ENCODE measurements around the gene CD63.

Gene CD63

DNA sequence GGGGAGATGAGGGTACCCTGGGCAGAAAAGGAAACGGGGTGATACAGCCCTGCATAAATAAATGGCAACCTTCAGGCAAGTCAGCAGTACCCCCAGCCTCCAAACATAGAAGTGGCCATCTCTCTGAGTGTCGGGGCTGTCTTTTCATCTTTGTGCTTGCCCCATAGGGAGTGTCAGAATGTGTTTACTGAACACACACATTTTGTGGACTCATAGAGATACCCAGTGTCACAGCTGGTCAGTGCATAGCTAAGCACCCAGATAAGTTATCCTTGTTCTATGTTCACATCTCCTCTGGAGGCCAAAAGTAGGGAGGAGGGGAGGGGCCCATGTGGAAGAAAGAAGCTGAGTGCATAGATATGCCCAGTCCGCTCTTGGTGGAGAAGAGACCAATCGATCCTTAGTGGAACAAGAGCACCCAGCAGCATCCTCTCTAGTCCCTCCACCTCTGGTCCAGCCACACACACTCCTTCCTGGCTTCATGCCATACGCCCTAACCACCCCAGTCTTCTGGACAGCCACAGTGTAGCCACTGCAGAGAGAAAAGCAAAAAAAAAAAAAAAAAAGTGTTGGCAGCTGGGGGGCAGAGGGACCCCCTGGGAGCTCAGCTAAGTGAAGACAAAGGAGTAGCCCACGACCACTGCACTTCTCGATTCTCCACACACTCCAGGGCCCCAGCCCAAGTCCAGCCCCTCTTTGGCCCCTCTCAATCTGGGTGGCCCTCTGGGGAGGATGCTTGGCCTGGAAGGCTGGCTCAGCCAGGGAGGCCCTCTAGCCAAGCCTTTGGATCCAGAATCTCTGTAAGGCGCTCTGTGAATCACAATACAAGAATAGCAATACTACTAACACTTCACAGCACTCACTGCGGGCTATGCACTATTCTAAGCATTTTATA lies 23.7 kb downstream of the CD63 start:
- TF ChIP-seq, protein P1, sequence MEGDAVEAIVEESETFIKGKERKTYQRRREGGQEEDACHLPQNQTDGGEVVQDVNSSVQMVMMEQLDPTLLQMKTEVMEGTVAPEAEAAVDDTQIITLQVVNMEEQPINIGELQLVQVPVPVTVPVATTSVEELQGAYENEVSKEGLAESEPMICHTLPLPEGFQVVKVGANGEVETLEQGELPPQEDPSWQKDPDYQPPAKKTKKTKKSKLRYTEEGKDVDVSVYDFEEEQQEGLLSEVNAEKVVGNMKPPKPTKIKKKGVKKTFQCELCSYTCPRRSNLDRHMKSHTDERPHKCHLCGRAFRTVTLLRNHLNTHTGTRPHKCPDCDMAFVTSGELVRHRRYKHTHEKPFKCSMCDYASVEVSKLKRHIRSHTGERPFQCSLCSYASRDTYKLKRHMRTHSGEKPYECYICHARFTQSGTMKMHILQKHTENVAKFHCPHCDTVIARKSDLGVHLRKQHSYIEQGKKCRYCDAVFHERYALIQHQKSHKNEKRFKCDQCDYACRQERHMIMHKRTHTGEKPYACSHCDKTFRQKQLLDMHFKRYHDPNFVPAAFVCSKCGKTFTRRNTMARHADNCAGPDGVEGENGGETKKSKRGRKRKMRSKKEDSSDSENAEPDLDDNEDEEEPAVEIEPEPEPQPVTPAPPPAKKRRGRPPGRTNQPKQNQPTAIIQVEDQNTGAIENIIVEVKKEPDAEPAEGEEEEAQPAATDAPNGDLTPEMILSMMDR (IDR thresholded peaks at IDR 0.05; ENCODE audit: poor library complexity, severe bottlenecking), result no peak
- ATAC-seq (ENCODE audit: low read depth), result no peak
- no peak overlapping the region for H3K27ac ChIP-seq (ENCODE audit: poor library complexity, severe bottlenecking)
- H3K4me1 ChIP-seq (ENCODE audit: insufficient read depth, poor library complexity, severe bottlenecking), result peaks cover 6% of the 10 kb centered on the region
- no peak for DNase-seq (ENCODE audit: low spot score)
- no peaks in the 10 kb centered on the region for H3K36me3 ChIP-seq (ENCODE audit: low read depth)
- H3K4me3 ChIP-seq (ENCODE audit: severe bottlenecking), result no peak overlapping the region
- no peaks in the 10 kb centered on the region for H3K9me3 ChIP-seq (ENCODE audit: severe bottlenecking)
- peaks cover 21% of the 10 kb centered on the region for H3K27me3 ChIP-seq (ENCODE audit: insufficient read depth, poor library complexity, severe bottlenecking)

DNA sequence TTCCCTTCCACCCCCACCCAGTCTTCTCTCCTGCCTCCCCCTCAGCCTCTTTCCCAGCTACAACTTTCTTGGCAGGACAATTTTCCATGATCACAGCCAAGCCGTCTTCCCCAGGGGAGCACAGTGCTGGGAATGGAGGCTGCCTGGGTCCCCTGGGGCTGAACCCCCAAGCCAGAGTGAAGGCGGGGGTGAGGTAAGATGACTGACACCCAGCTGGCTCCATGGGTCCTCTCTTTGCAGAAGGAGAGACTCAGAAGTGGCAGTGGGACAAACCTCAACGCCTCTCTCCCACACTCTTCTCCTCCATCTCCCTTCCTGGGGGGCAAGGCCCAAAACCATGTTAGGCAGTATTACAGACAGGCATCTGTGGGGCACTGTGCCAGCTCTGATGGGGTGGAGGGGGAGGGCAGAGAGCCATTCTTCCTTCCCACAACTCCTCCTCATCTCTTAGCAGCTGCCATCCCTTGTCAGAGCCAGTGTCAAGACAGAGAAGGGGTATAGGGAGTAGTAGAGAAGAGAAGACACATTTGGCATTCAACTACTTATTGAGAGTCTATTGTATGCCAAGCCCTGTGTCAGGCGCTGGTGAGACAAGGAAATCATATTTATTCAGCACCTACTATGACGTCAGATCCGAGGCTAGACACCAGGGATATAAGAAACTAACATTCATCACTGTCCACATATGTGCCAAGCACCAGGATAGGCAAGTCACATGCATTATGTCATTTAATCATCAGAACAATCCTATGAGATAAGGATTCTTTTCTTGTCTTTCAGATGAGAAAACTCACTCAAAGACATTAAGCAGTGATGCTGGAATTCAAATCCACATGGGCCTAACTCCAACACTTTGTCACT lies 24.7 kb downstream of the CD63 start:
- Histone ChIP-seq H3K9me3 (ENCODE audit: severe bottlenecking) (no peaks in the 10 kb centered on the region), H3K4me3 (ENCODE audit: severe bottlenecking) (no peak overlapping the region), H3K36me3 (ENCODE audit: low read depth) (no peaks in the 10 kb centered on the region), H3K27me3 (ENCODE audit: insufficient read depth, poor library complexity, severe bottlenecking) (peaks cover 18% of the 10 kb centered on the region), H3K4me1 (ENCODE audit: insufficient read depth, poor library complexity, severe bottlenecking) (peaks cover 6% of the 10 kb centered on the region), H3K27ac (ENCODE audit: poor library complexity, severe bottlenecking) (no peak overlapping the region)
- TF ChIP-seq, protein P1 (IDR thresholded peaks at IDR 0.05; ENCODE audit: poor library complexity, severe bottlenecking), result no peak
- ATAC-seq (ENCODE audit: low read depth) (no peak), DNase-seq (ENCODE audit: low spot score) (no peak)

DNA sequence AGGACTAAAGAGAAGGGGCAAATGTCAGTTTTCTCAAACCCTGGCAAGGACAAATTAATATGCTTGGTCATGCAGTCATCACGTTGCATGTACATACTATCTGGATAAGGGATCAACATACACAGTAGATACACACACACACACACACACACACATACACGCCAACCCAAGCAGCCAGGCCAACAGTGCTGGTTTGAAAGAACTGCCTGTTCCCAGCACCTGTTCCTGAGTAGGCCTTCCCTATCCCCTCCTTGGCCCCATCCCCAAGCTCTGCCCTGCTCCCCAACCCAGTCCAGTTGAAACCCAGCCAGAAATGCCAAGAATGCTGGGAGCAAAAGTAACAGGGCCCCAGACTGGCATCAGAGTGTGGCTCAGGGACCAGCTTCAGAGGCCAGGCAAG lies 25.5 kb downstream of the CD63 start:
- H3K36me3 ChIP-seq (ENCODE audit: low read depth), result no peaks in the 10 kb centered on the region
- no peak overlapping the region for H3K27ac ChIP-seq (ENCODE audit: poor library complexity, severe bottlenecking)
- H3K4me1 ChIP-seq (ENCODE audit: insufficient read depth, poor library complexity, severe bottlenecking), result peaks cover 6% of the 10 kb centered on the region
- no peaks in the 10 kb centered on the region for H3K9me3 ChIP-seq (ENCODE audit: severe bottlenecking)
- H3K4me3 ChIP-seq (ENCODE audit: severe bottlenecking), result no peak overlapping the region
- TF ChIP-seq, protein P1 (IDR thresholded peaks at IDR 0.05; ENCODE audit: poor library complexity, severe bottlenecking), result no peak
- DNase-seq (ENCODE audit: low spot score) (no peak), ATAC-seq (ENCODE audit: low read depth) (no peak)
- H3K27me3 ChIP-seq (ENCODE audit: insufficient read depth, poor library complexity, severe bottlenecking), result peaks cover 9% of the 10 kb centered on the region

DNA sequence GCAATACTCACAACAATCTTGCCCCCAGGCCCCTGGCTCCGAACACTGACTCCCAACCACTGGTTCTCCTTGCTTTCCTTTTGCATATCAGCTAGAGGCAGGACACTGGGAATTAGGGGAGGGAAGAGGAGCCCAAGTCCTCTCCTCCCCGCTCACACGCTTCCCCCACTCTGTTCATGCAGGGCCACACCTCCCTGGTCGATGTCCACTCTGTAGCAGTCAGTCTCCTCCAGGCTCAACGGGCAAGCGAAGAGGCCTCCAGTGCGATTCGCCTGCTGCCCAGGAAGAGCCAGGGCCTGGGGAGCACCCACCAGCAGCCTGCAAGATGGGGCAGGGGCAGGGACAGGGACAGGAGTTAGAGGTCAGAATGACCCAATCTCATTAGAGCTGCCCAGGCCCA lies 25.9 kb downstream of the CD63 start:
- Histone ChIP-seq H3K27me3 (ENCODE audit: insufficient read depth, poor library complexity, severe bottlenecking) (peaks cover 9% of the 10 kb centered on the region), H3K4me3 (ENCODE audit: severe bottlenecking) (no peak overlapping the region), H3K27ac (ENCODE audit: poor library complexity, severe bottlenecking) (no peak overlapping the region), H3K36me3 (ENCODE audit: low read depth) (no peaks in the 10 kb centered on the region), H3K4me1 (ENCODE audit: insufficient read depth, poor library complexity, severe bottlenecking) (peaks cover 6% of the 10 kb centered on the region), H3K9me3 (ENCODE audit: severe bottlenecking) (no peaks in the 10 kb centered on the region)
- ATAC-seq (ENCODE audit: low read depth) (no peak), DNase-seq (ENCODE audit: low spot score) (no peak)
- TF ChIP-seq, protein P1 (IDR thresholded peaks at IDR 0.05; ENCODE audit: poor library complexity, severe bottlenecking), result no peak

Measured in RWPE2 (cell line).